IPS DF 6.9 (cell line): ENCODE data around the gene NECTIN1.

Source experiments
- DNase-seq: peaks from one replicate; pipeline ENCODE4 v3.0.0-alpha.2; 2013; ENCODE audit warnings: low read depth, low spot score
- H3K27ac ChIP-seq: one replicate; pipeline ENCODE4 v1.5.1; 2013; ENCODE audit warnings: low read length, control low read depth
- H3K27me3 ChIP-seq: 2 replicates; pipeline ENCODE4 v1.6.1; 2013; ENCODE audit warnings: mild to moderate bottlenecking, low read length; ENCODE audit not compliant: control insufficient read depth, insufficient read depth
- H3K36me3 ChIP-seq: 2 replicates; pipeline ENCODE4 v1.6.1; 2013; ENCODE audit warnings: low read length; ENCODE audit not compliant: control insufficient read depth, insufficient read depth
- H3K4me1 ChIP-seq: 2 replicates; pipeline ENCODE4 v1.6.1; 2013; ENCODE audit warnings: low read length; ENCODE audit not compliant: control insufficient read depth, insufficient read depth
- H3K4me3 ChIP-seq: 2 replicates; pipeline ENCODE4 v1.5.1; 2013; ENCODE audit warnings: mild to moderate bottlenecking, low read length
- H3K9me3 ChIP-seq: 2 replicates; pipeline ENCODE4 v1.6.1; 2013; ENCODE audit warnings: low read length, inconsistent platforms; ENCODE audit not compliant: control insufficient read depth, insufficient read depth
- WGBS: extraction: QIAGEN DNeasy Blood & Tissue Kit; methylation state at CpG from one replicate; pipeline ENCODE4 v1.1.7; 2013; ENCODE audit warnings: mixed read lengths, missing lambda C conversion rate; ENCODE audit not compliant: insufficient read length, insufficient coverage; 5-methylcytosine and 5-hydroxymethylcytosine counted together

NECTIN1 gene

GRCh38 chr11:119626197-119626841 lies 102.7 kb downstream of the NECTIN1 start:
- Histone ChIP-seq H3K27me3 (no peaks in the 10 kb centered on the region), H3K36me3 (no peaks in the 10 kb centered on the region), H3K4me1 (peaks cover 11% of the 10 kb centered on the region), H3K4me3 (no peak overlapping the region), H3K9me3 (no peaks in the 10 kb centered on the region), H3K27ac (no peak overlapping the region)
- no peak for DNase-seq
- no CpG with 5 or more reads among the region's 7 CpGs for WGBS

- DNase-seq, result no peak
- WGBS, result no CpG with 5 or more reads among the region's 19 CpGs
Measured at GRCh38 chr11:119625206-119625978, 103.6 kb downstream of the NECTIN1 start.

GRCh38 chr11:119624629-119625028 lies 104.4 kb downstream of the NECTIN1 start:
- Histone ChIP-seq H3K27ac (no peak overlapping the region), H3K9me3 (no peaks in the 10 kb centered on the region), H3K4me3 (no peak overlapping the region), H3K36me3 (no peaks in the 10 kb centered on the region), H3K4me1 (peaks cover 11% of the 10 kb centered on the region), H3K27me3 (no peaks in the 10 kb centered on the region)
- no peak for DNase-seq
- no CpG with 5 or more reads among the region's 6 CpGs for WGBS

More at GRCh38 chr11:119625206-119625978, 103.6 kb downstream of the NECTIN1 start:
- no peaks in the 10 kb centered on the region for H3K36me3 ChIP-seq
- H3K4me3 ChIP-seq, result no peak overlapping the region
- no peaks in the 10 kb centered on the region for H3K27me3 ChIP-seq
- H3K9me3 ChIP-seq, result no peaks in the 10 kb centered on the region
- H3K27ac ChIP-seq, result no peak overlapping the region
- H3K4me1 ChIP-seq, result peaks cover 11% of the 10 kb centered on the region

GRCh38 chr11:119624102-119624615 lies 104.8 kb downstream of the NECTIN1 start:
- no peaks in the 10 kb centered on the region for H3K36me3 ChIP-seq
- no peak overlapping the region for H3K27ac ChIP-seq
- WGBS, result no CpG with 5 or more reads among the region's 9 CpGs
- DNase-seq, result no peak
- no peaks in the 10 kb centered on the region for H3K27me3 ChIP-seq
- no peak overlapping the region for H3K4me3 ChIP-seq
- H3K9me3 ChIP-seq, result no peaks in the 10 kb centered on the region
- peaks cover 11% of the 10 kb centered on the region for H3K4me1 ChIP-seq

- Histone ChIP-seq H3K4me1 (peaks cover 11% of the 10 kb centered on the region), H3K36me3 (no peaks in the 10 kb centered on the region), H3K27me3 (no peaks in the 10 kb centered on the region), H3K27ac (no peak overlapping the region), H3K9me3 (no peaks in the 10 kb centered on the region), H3K4me3 (no peak overlapping the region)
- DNase-seq, result no peak
- no CpG with 5 or more reads among the region's 5 CpGs for WGBS
Measured at GRCh38 chr11:119623682-119624081, 105.3 kb downstream of the NECTIN1 start.

- no peaks in the 10 kb centered on the region for H3K36me3 ChIP-seq
- no CpG with 5 or more reads among the region's 17 CpGs for WGBS
- no peaks in the 10 kb centered on the region for H3K27me3 ChIP-seq
- H3K4me1 ChIP-seq, result peaks cover 12% of the 10 kb centered on the region
- H3K27ac ChIP-seq, result no peak overlapping the region
- no peak overlapping the region for H3K4me3 ChIP-seq
- no peak for DNase-seq
- no peaks in the 10 kb centered on the region for H3K9me3 ChIP-seq
Measured at GRCh38 chr11:119622454-119623143, 106.4 kb downstream of the NECTIN1 start.

GRCh38 chr11:119619665-119620064 lies 109.3 kb downstream of the NECTIN1 start:
- H3K36me3 ChIP-seq, result no peaks in the 10 kb centered on the region
- H3K9me3 ChIP-seq, result no peaks in the 10 kb centered on the region
- H3K27ac ChIP-seq, result no peak overlapping the region
- no CpG with 5 or more reads among the region's 3 CpGs for WGBS
- DNase-seq, result no peak
- H3K27me3 ChIP-seq, result no peaks in the 10 kb centered on the region
- peaks cover 7% of the 10 kb centered on the region for H3K4me1 ChIP-seq
- no peak overlapping the region for H3K4me3 ChIP-seq

GRCh38 chr11:119618208-119618909 lies 110.6 kb downstream of the NECTIN1 start:
- no peaks in the 10 kb centered on the region for H3K36me3 ChIP-seq
- H3K9me3 ChIP-seq, result no peaks in the 10 kb centered on the region
- no peak overlapping the region for H3K27ac ChIP-seq
- DNase-seq, result no peak
- no peak overlapping the region for H3K4me3 ChIP-seq
- WGBS, result no CpG with 5 or more reads among the region's 8 CpGs
- peaks cover 2% of the 10 kb centered on the region for H3K4me1 ChIP-seq
- no peaks in the 10 kb centered on the region for H3K27me3 ChIP-seq

GRCh38 chr11:119617340-119617713 lies 111.7 kb downstream of the NECTIN1 start:
- no peak for DNase-seq
- WGBS, result no CpG with 5 or more reads among the region's 13 CpGs

More at GRCh38 chr11:119617340-119617713, 111.7 kb downstream of the NECTIN1 start:
- H3K27ac ChIP-seq, result no peak overlapping the region
- H3K27me3 ChIP-seq, result no peaks in the 10 kb centered on the region
- H3K36me3 ChIP-seq, result no peaks in the 10 kb centered on the region
- H3K4me1 ChIP-seq, result peaks cover 2% of the 10 kb centered on the region
- no peaks in the 10 kb centered on the region for H3K9me3 ChIP-seq
- H3K4me3 ChIP-seq, result no peak overlapping the region
